GDM1 (cell line): ENCODE measurements around the gene OR10D3.
"Not testable (repeated sequence)": the region's sequence is repeated elsewhere in the genome, so short reads cannot be mapped to it uniquely, and the experiment has no call there.

Experiments used
- DNase-seq: peaks from one replicate; lab custom pipeline; 2025; lab: John Stamatoyannopoulos, UW

OR10D3 gene

GRCh38 chr11:124183068-124183467 lies at the start of gene OR10D3:
Gene OR10D3, plus strand, starts transcription at chr11:124183345. Its CDS starts 1,925 bp downstream, at chr11:124185270.
- DNase-seq, result no peak

GRCh38 chr11:124143034-124143433 lies 40.1 kb upstream of the OR10D3 start:
- no peak for DNase-seq

- DNase-seq, result no peak
Observed at GRCh38 chr11:124147951-124148350, 35.2 kb upstream of the OR10D3 start.

GRCh38 chr11:124150684-124151083 lies 32.5 kb upstream of the OR10D3 start:
- DNase-seq, result no peak

- DNase-seq, result no peak
Observed at GRCh38 chr11:124152770-124153407, 30.3 kb upstream of the OR10D3 start.

GRCh38 chr11:124153821-124154220 lies 29.3 kb upstream of the OR10D3 start:
- DNase-seq, result no peak

- DNase-seq, result no peak
Observed at GRCh38 chr11:124159481-124159880, 23.7 kb upstream of the OR10D3 start.

GRCh38 chr11:124160986-124161385 lies 22.2 kb upstream of the OR10D3 start:
- DNase-seq, result no peak

GRCh38 chr11:124167826-124168231 lies 15.3 kb upstream of the OR10D3 start:
- DNase-seq, result no peak

- no peak for DNase-seq
Observed at GRCh38 chr11:124168796-124169195, 14.3 kb upstream of the OR10D3 start.

- DNase-seq, result not testable (repeated sequence)
Observed at GRCh38 chr11:124170315-124170714, 12.8 kb upstream of the OR10D3 start.

- no peak for DNase-seq
Observed at GRCh38 chr11:124170801-124171586, 12.2 kb upstream of the OR10D3 start.

- no peak for DNase-seq
Observed at GRCh38 chr11:124172101-124172500, 11.0 kb upstream of the OR10D3 start.

GRCh38 chr11:124172599-124172998 lies 10.5 kb upstream of the OR10D3 start:
- no peak for DNase-seq

- DNase-seq, result no peak
Observed at GRCh38 chr11:124174001-124174583, 9.1 kb upstream of the OR10D3 start.

GRCh38 chr11:124176925-124177715 lies 6.0 kb upstream of the OR10D3 start:
- no peak for DNase-seq

- DNase-seq, result no peak
Observed at GRCh38 chr11:124179310-124179709, 3.8 kb upstream of the OR10D3 start.

GRCh38 chr11:124190298-124191139 lies 7.4 kb downstream of the OR10D3 start:
- DNase-seq, result no peak

- no peak for DNase-seq
Observed at GRCh38 chr11:124193221-124194010, 10.3 kb downstream of the OR10D3 start.
